SH-SY5Y (cell line): ENCODE measurements around the gene SLC16A13.

Experiments used
- GATA2 ChIP-seq: IDR thresholded peaks from 2 replicates; pipeline ENCODE4 v1.6.1; 2011; ENCODE audit warnings: mild to moderate bottlenecking, low read depth, low read length
- GATA3 ChIP-seq: IDR thresholded peaks from 2 replicates; pipeline ENCODE4 v1.6.1; 2011; ENCODE audit warnings: low read depth, mild to moderate bottlenecking, low read length, moderate library complexity

DNA sequence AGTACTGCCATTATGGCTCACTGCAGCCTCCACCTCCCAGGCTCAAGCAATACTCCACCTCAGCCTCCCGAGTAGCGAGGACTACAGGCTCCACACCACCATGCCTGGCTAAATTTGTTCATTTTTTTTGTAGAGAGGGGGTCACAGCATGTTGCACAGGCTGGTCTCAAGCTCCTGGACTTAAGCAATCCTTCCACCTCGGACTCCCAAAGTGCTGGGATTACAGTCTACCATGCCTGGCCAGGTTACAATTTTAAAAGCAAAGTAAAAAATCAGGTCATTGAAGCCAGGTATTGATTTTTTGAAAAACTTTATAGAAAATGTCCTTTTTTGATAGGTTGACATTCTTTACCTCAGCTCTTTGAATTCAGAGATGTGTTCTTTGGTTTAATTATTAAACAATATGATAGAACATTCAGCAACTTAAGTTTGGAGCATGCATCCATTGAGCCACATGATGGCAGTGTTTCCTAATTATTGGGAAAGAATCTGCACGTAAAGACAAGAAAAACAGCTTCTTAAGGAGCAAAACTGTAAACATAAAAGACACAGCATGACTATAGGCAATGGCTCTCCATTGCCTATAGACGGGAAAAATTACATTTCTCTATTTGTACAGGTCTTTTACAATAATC is 9.8 kb downstream of the SLC16A13 start:
- TF ChIP-seq GATA2 (no peak), GATA3 (no peak)
